EL (cell line): ENCODE measurements around the gene SLC27A3.
A peak's percentile ranks its signal among the peaks of the same experiment; 100 is the strongest.
"Not testable (repeated sequence)": the region's sequence is repeated elsewhere in the genome, so short reads cannot be mapped to it uniquely, and the experiment has no call there.

ENCODE experiments used
- DNase-seq: peaks from one replicate; pipeline ENCODE4 v3.0.0-alpha.2; 2016

Gene SLC27A3

DNA sequence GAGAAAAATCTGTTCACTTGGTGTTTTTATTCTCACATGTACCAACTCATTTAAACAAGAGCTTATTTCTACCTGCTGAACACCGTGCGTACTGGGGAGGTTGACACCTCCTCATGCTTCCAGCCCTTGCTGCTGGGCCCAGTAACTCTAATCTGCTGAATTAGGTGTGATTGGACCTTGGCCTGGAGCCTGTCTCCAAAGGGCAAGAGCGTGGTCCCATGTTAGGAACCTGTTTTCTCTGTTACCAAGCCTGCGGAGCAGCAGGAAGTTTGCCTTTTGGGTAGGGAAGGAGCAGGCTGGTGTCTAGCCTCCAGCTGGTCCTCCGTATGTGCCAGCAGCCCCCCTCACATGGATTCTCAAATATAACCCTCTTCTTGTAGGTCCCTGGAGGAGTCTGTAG, 10.9 kb upstream of the SLC27A3 start:
- no peak for DNase-seq

DNA sequence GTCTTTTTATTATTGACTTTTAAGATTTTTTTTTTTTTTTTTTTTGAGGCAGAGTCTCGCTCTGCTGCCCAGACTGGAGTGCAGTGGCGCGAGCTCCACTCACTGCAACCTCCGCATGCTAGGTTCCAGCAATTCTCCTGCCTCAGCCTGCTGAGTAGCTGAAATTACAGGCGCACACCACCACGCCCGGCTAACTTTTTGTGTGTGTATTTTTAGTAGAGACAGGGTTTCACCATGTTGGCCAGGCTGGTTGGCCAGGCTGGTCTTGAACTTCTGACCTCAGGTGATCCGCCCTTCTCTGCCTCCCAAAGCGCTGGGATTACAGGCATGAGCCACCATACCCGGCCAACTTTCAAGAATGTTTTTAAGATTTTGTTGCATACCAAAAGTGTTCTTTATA, 8.5 kb upstream of the SLC27A3 start:
- not testable (repeated sequence) for DNase-seq

- no peak for DNase-seq
These were observed 7.7 kb upstream of the SLC27A3 start for GRCh38 chr1:153767519-153767918.

- no peak for DNase-seq
These were observed 6.7 kb upstream of the SLC27A3 start for GRCh38 chr1:153768316-153769181.

DNA sequence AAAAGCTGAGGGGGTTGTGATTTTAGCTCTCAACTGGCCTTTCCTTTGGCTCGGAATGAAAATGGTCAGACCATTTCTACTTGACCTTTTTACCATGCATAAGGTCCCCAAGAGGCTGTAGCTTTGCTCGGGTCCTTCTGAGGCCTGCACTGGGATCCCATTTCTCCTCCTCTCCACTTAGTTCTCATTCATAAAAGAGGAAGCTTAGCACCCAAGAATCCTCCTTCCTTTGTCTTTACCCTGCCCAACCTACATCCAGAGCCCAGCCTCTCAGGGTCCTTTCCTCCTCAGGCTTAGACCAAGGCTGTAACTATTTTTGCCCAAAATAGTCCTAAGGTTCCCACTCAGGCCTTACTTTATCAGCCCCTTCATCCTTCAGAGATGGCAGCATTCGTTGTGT, 6.0 kb upstream of the SLC27A3 start:
- no peak for DNase-seq

DNA sequence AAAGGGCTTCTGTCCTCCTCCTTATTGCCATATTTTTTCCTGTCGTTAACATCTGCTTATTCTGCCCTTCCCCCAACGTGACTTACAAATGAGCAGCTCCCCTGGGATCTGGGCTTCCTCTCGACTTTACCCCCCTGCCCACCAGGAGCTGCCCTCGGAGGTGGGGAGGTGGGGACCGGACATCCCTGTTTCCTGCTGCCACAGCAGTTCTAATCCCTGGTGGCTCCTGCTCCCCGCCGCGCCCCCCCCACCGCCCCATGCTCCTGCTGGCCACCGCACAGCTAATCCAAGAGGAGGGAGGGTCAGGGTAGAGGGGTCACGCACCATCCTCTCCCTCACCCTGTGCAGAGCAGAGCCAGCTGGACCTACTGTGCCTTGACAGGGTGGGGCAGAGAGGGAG, 4.4 kb upstream of the SLC27A3 start:
- no peak for DNase-seq

- no peak for DNase-seq
These were observed 3.9 kb upstream of the SLC27A3 start for GRCh38 chr1:153771261-153771660.

GRCh38 chr1:153771841-153772593, 3.2 kb upstream of the SLC27A3 start:
- DNase-seq, result no peak

GRCh38 chr1:153773096-153773921, 1.9 kb upstream of the SLC27A3 start:
- DNase-seq, result no peak

- no peak for DNase-seq
These were observed 1.1 kb upstream of the SLC27A3 start for GRCh38 chr1:153774026-153774595.

DNA sequence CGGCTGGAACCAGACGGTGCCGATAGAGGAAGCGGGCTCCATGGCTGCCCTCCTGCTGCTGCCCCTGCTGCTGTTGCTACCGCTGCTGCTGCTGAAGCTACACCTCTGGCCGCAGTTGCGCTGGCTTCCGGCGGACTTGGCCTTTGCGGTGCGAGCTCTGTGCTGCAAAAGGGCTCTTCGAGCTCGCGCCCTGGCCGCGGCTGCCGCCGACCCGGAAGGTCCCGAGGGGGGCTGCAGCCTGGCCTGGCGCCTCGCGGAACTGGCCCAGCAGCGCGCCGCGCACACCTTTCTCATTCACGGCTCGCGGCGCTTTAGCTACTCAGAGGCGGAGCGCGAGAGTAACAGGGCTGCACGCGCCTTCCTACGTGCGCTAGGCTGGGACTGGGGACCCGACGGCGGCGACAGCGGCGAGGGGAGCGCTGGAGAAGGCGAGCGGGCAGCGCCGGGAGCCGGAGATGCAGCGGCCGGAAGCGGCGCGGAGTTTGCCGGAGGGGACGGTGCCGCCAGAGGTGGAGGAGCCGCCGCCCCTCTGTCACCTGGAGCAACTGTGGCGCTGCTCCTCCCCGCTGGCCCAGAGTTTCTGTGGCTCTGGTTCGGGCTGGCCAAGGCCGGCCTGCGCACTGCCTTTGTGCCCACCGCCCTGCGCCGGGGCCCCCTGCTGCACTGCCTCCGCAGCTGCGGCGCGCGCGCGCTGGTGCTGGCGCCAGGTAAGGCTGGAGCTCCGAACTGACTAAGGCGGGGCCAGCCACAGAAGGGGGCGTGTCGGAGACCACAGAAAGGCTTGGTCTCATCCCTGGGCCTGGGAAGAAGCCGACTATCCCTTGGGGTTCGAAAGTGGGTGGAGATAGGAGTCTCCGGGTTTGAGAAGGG, 486 bp downstream of the SLC27A3 start:
- peak; percentile 65 for DNase-seq

- no peak for DNase-seq
These were observed 1.1 kb downstream of the SLC27A3 start for GRCh38 chr1:153776352-153776751.

GRCh38 chr1:153776845-153777370, 1.7 kb downstream of the SLC27A3 start:
- DNase-seq, result no peak

DNA sequence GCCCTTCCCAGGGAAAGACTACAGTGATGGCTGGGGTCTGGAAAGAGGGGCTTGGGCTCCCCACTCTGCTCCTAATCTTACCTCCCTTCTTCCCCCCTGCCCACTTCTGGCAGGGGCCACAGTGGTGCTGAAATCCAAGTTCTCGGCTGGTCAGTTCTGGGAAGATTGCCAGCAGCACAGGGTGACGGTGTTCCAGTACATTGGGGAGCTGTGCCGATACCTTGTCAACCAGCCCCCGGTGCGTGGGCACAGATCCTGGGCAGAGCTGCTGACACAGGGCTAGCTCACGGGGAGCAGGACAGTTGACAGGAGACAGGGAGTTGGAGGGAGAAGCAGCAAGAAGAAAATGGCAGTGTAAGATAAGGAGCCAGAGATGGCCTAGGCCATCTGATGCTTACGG, 2.4 kb downstream of the SLC27A3 start:
- DNase-seq, result peak; percentile 15

DNA sequence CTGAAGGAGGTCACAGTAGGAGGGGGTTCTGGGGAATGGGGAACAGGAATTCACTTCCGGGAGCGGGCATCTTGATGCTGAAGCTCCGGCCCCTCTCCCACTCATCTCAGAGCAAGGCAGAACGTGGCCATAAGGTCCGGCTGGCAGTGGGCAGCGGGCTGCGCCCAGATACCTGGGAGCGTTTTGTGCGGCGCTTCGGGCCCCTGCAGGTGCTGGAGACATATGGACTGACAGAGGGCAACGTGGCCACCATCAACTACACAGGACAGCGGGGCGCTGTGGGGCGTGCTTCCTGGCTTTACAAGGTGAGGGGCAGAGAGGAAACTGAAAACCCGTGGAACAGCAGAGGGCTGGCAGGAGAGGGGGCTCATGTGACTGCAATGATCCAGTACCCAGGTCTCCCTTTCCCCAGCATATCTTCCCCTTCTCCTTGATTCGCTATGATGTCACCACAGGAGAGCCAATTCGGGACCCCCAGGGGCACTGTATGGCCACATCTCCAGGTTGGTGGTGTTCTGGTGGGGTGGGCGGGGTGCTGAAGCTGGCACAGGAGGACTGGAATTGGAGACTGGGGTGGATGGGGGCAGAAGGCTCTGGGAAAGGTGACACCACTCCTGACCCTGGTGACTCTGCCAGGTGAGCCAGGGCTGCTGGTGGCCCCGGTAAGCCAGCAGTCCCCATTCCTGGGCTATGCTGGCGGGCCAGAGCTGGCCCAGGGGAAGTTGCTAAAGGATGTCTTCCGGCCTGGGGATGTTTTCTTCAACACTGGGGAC, 3.0 kb downstream of the SLC27A3 start:
- no peak for DNase-seq

DNA sequence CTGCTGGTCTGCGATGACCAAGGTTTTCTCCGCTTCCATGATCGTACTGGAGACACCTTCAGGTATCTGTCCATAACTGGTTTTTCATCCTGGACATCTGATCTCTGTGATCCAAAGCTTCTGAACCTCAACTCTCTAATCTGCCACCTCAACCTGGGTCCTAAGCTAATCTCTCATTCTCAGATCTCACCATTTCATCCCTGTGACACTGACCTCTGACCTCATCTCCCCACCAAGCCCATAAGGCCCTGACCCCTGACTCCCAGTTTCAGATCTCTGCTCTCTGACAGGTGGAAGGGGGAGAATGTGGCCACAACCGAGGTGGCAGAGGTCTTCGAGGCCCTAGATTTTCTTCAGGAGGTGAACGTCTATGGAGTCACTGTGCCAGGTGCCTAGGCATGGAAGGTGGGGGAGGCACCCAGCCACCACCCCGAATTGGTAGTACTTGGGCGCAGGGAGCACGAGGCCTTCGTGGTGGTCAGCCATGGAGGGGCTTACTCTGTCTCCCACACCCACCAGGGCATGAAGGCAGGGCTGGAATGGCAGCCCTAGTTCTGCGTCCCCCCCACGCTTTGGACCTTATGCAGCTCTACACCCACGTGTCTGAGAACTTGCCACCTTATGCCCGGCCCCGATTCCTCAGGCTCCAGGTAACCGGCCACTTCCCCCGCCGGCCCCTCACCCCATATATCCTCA, 3.8 kb downstream of the SLC27A3 start:
- no peak for DNase-seq

DNA sequence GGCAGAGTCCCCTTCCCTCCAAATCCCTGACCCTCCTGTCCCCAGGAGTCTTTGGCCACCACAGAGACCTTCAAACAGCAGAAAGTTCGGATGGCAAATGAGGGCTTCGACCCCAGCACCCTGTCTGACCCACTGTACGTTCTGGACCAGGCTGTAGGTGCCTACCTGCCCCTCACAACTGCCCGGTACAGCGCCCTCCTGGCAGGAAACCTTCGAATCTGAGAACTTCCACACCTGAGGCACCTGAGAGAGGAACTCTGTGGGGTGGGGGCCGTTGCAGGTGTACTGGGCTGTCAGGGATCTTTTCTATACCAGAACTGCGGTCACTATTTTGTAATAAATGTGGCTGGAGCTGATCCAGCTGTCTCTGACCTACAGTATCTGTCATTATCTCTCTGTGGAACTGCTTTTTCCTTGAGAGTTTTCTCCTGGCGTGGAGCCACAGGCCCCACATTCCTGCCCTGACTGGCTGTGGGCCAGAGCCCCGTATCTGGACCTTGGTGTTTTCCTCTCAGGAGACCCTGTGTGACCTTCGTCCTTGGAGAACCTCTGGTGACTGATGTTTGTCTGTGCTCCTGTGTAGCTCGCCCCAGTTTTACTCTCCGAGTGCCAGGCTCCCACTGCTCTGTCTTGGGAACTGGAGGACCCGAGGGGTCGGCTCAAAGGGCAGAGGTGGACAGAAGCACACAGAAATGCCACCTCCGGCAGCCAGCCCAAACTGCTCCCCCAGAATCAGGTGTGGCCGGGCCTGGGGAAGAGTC, 4.8 kb downstream of the SLC27A3 start:
- DNase-seq, result no peak

- DNase-seq, result no peak
These were observed 5.3 kb downstream of the SLC27A3 start for GRCh38 chr1:153780551-153780950.

- not testable (repeated sequence) for DNase-seq
These were observed 7.4 kb downstream of the SLC27A3 start for GRCh38 chr1:153782648-153783047.
